Kidney tubule cell (primary cell): ENCODE data around the gene ICAM1.
A peak's percentile ranks its signal among the peaks of the same experiment; 100 is the strongest.

Experiments used
- DNase-seq: peaks from one replicate; pipeline ENCODE4 v3.0.0-alpha.2; 2018; ENCODE audit warnings: low spot score

Gene ICAM1

DNA sequence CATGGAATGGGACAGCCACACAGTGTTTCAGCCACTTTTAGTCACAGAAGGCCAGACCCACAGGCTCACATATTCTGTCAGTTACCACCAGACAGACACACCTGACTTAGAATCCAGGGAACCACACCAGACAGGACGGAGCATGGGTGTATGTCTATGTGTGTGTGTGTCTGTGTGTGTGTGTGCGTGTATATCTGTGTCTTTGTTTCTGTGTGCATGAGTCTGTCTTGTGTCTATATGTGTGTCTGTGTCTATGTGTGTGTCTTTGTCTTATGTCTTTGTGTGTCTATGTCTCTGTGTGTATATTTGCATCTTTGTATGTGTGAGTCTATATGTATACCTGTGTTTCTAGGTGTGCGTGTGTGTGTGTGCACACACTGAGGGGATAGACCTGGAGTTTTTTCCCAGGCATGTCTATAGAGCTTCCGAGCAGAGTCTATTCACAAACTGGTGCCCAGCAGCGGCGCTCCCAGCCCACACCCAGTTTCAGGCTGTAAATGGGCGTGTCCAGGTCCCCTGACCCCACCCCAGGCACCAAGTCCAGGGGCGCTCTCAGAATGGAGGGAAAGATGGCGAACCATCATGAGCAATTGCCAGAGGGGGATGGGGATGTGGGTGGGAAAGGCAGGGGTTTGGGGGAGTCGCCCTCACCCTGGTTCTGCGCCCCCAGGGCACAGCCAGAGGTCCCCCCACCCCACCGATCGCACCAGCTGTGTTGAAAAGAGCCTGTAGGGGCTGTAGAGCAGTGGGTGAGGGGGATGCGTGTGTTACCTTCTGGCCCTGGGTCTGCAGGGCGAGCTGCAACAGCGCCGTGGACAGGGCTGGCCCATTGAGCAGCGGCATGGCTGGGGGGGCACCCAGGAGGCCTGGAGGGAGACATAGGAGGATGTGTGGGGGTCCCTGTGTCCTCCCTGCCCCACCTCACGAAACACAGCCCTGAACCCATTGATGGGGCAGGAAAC, 51.2 kb downstream of the ICAM1 start:
- no peak for DNase-seq

DNA sequence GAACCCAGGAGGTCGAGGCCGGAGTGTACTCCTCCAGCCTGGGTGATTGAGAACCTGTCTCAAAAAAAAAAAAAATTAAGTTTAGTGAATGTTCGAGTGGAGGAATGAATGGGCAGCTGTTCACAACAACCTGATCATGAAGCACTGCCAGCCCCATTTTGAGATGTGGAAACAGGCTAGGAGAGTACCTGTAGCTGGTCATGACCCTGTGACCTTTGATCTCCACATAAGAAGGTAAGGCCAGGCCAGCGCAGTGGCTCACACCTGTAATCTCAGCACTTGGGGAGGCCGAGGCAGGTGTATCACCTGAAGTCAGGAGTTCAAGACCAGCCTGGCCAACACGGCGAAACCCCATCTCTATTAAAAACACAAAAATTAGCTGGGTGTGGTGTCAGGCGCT, 54.8 kb downstream of the ICAM1 start:
- DNase-seq = no peak

DNA sequence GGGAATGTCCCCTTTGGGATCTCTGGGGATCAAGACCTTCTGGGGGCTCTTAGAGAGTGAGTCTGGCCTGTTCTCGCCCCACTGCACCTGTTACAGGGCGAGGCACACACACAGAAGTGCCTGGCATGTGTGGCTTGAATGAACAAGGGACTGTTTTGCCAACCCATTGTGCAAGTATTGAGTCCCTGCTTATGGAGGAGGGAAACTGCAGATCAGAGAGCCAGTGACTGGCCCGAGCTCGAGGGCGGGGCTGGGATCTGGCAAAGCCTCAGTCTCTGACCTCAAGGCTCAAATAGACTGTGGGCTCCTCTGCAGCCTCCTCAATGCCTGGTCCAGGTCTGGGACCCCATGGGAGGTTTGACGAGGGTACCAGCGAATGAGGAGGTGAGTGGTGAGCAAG, 56.9 kb downstream of the ICAM1 start:
- no peak for DNase-seq

DNA sequence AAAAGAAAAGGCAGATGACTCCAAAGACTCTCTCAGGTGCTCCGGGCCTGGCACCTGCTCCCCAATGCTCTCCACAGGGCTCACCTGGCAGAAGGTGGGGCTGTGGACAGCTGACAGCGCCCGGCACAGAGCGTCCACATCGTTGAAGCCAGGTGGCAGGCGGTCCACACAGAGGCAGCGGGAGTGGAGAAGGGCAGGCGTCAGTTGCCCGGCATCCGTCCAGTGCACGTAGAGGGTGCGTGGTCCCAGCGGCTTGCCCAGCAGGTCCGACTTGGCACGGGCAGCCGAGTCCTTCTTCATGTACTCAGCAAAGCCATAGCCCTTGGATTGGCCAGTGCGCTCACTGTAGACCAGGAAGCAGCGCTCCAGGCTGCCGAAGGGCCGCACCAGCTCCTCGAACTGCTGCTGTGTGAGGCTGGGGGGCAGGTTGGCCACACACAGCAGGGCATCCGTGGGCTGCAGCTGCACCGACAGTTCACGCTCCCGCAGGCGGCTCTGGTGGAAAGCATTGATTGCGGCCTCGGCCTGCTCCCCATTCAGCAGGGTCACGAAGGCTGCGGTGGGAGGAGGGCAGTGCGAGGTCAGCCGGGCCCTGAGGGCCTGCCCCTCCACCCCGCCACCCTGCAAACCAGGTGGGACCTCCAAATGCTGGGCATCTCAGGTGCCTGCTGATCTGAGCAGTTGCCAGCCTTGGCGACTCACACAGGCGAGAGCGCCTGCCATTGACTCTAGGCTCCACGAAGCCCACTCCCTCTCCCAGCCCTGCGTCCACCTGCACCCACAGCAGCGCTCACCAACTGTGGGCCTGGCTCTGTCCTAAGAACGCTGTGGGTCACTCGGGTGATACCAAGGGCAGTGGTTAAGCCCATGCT, 57.9 kb downstream of the ICAM1 start:
- DNase-seq = no peak

DNA sequence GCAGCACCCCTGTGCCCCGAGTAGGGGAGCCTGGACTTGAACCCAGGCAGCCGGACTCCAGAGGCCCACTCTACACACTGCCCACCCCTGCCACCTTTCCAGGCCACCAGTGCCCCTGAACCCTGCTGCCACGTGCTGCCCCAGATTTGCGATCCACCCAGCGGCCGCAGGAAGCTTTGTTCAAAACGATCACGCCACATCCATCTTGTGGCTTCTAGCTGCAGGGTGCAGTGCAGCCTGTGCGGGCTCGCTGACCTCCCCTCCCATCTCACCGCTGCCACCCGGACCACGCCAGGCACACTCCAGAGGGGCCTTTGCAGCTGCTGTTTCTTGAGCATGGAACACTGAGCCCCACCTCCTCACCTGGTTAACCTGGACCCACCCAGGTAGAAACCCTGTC, 58.6 kb downstream of the ICAM1 start:
- DNase-seq = no peak

DNA sequence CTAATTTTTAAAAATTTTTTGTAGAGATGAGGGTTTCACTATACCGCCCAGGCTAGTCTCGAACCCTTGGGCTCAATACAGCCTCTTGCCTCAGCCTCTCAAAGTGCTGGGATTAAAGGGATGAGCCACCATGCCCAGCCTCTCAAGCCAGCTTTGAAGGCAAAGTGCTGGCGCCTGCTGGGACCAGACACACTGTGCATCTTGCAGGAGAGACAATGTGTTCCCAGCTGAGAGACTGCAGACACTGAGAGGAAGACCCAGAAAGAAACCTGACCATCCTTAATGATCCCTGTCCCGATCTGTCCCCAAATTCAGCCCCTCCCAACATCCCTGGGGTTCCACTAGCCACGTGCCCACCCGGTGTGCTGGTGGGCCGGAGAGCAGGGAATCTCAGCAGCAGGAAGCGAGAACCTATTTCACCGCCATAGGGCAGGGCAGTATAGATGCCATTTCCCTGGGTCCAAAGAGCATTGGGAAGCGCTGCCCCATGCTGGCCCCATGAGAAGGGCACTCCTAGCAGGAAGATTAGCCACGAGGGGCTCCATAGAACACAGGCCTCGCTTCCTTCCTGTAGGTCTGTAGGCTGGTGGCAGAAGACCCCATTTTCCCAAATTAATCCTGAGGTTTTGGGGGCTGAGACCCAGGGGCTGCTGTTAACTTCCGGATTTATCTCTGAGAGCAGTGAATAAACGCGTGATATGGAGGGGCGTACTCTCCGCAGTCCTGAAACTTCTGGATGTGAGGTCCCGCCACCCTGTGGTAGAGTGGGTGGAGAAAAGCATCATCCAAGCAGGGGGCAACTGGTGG, 61.4 kb downstream of the ICAM1 start:
- DNase-seq = no peak

DNA sequence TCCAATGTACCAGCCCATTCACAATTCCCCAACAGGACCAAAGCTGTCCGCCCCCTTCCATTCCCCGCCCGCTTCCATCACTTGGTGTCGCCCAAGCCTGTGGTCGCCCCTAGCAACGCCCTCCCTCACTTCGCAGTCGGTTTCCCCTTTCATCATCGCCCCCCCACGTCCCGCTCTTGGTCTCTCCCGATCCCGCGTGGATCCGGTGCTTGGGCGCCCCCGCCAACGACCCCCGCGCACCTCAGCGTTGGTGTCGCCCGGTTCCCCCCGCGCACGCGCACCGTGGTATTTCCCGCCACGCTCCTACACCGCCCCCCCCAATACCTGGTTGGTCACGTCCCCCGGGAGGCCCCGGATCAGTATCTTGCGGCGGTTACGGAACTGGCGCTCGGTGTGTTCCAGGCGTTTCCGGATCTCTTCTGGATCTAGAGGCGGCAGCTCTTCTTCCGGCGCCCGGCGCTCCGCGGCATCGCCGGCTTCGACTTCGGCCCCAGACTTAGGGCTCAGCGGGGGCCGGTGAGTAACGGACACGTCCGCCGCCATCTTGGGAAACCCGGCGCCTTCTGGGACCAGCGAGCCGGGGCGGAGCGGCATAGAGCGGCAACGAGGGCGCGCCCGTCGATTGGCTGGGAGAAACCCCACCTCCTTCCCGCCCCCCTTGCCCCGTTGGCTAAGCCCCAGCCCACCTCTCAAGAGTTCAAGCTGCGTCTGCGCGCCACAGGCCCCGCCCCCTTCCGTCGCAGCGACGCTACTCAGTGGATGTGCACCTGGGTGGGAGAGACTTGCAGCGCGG, 62.2 kb downstream of the ICAM1 start, which contains the start of gene RAVER1:
Gene RAVER1, minus strand, starts transcription at position 565 of the 793 bp plus-strand sequence. Its CDS starts 22 bp downstream, at position 543.
- peak; percentile 96 for DNase-seq

DNA sequence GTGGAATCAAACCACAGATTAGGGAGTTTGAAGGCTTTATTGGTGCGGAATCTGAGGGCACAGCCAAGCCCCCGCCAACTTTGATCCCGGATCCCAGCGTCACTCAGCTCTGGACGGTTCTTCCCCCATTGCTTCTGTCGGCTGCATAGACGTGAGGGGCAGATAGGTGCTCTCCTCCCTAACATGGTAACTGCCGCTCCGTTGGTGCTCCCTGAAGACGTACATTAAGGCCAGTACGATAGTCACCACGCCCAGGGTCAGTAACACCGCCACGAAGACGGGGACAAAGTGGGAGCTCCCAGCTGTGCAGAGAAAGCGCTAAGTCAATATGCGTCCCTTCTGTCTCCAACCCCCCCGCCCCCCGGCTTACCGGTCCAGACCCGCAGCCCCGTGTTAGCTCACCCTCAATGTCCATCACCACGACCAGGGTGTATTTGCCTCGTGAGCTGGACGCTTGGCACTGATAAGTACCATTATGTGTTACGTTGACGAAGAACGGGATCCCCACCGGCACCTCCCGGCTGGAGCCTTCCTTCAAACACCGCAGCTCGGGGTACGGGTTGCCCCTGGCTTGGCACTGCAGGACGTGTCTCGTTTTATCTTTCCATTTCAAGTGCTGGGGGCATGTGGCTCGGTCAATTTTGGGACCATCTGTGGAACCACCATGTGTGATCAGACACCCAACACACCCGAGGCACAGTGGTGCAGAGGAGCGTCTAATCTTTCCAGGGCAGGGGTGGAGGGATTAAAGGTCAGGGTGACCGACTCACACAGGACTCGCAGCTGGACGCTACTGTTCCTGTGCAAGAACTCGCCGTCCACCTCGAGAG, 63.1 kb downstream of the ICAM1 start:
- DNase-seq = no peak

DNA sequence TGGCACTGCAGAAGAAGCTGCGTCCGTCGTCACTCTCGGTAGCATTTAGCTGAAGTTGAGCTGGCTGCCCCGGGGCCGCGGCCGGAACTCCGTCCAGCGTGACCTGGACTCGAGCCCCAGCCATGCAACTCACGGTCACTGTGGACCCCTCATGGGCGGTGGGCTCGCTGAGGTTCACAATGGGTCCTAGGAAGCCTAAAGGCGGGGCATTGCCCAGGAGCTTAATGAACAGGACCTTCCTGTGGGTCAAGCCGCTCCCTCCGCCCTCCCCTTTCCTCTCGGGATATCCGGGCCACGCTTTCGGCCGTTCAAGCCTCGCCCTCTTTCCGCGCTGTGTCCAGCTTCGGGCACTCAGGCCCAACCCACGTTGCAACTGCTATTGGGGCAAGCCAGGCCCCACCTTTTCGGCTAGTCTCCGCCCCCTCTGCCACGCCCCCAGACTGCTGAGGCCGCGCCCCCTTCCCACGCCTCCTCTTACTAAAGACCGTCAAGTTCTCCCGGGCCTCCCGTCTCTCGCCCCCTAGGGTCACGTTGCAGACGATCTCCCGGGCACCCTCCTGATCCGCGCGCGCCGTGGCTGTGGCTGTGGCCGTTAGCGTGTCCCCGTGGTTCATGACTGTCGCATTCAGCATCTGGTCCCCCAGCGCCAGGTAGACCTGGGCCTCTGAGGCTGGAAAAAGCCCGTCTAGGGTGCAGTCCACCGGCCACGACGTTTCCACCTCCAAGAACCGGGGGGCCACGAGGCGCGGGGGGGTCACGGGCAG, 63.9 kb downstream of the ICAM1 start:
- DNase-seq = peak; percentile 96

DNA sequence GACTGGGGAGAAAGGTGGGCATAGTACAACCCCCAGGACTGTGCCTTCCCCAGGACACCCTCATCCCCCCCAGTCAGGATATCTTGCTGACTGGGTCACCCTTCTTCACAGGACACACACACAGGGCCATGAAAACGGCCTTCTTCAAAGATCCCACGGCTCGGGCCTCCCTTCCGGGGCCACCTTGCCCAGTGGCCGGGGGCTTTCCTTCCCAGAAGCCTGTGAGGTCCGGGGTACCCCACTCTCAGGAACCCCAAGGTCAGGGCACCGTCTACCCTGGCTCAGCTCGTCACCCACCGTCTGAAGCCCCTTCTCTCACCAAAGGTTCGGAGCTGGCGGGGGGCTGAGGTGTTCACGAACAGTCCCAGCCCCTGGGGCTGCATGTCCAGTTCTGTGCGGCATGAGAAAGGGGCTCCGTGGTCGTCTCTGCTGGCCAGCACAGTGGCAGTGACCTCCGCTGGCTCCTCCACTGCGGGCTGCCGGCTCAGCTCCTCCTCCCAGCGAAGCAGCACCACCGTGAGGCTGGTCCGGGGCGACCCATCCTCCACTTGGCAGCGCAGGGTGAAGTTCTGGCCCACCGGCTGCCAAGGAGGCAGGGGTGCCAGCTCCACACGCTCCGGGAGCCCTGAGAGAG, 64.5 kb downstream of the ICAM1 start:
- no peak for DNase-seq
